ENCODE measurements around the gene TAF3.

TAF3 gene

DNA sequence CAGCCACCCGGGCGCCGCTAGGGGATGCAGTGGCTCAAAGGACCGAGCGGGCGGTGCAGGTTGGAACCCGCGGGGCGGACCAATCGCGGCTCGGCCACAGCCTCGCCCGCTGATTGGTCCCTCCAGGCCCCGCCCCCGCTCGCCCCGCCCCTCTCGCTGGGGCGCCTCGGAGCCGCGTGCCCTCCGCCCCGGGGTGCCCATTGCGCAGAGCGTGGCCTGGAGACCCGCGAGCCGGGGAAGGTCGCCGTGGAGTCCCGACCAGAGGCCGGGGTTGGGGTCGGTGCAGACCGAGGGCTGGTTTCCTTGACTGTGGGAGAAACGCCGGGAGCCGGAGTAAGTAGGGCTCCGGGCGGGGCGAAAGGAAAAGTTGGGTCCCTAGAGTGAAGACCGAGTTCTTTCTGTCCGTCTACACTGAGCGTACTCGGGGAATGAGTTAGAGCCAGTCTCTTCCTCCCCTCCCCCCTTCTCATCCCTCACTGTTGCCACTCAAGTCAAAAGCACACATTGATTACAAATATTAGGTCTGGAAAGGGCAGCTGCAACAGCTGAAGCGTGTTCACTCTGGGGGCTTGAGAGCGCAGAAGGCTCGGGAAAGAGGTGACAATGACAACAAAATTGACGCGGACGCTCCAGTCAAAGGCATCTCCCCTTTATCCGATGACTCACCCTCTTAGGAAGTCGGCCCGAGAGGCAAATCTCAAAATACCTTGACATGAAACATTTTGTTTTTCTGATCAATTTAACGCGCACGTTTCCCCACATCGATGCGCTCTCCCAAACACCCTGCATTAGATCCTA lies 235.3 kb downstream of the TAF3 start:
- peak overlapping the region; percentile 92 for H3K27ac ChIP-seq
- DNase-seq (ENCODE audit: low read depth, low spot score), result peak; percentile 57

DNA sequence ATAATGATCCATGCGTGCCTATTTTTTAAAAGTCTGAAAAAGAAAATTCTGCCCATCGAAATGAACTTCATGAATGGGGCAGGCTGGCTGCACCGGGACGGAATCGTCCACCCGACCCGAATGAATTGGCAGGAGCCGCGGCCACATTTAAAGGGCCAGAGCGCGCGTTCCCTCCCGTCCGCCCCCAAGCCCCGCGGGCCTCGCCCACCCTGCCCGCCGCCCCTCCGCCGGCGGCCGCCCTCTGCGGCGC lies 235.9 kb downstream of the TAF3 start:
- peak overlapping the region; percentile 92 for H3K27ac ChIP-seq
- no peak for DNase-seq (ENCODE audit: low read depth, low spot score)

GRCh38 chr10:8054494-8055407 lies 236.4 kb downstream of the TAF3 start, which contains the start of gene GATA3:
Gene GATA3 (plus strand): TSS chr10:8054688. CDS start chr10:8055656, 968 bp downstream.
- peak within 1 kb of the TSS; percentile 92 for H3K27ac ChIP-seq
- DNase-seq (ENCODE audit: low read depth, low spot score), result peak; percentile 82

DNA sequence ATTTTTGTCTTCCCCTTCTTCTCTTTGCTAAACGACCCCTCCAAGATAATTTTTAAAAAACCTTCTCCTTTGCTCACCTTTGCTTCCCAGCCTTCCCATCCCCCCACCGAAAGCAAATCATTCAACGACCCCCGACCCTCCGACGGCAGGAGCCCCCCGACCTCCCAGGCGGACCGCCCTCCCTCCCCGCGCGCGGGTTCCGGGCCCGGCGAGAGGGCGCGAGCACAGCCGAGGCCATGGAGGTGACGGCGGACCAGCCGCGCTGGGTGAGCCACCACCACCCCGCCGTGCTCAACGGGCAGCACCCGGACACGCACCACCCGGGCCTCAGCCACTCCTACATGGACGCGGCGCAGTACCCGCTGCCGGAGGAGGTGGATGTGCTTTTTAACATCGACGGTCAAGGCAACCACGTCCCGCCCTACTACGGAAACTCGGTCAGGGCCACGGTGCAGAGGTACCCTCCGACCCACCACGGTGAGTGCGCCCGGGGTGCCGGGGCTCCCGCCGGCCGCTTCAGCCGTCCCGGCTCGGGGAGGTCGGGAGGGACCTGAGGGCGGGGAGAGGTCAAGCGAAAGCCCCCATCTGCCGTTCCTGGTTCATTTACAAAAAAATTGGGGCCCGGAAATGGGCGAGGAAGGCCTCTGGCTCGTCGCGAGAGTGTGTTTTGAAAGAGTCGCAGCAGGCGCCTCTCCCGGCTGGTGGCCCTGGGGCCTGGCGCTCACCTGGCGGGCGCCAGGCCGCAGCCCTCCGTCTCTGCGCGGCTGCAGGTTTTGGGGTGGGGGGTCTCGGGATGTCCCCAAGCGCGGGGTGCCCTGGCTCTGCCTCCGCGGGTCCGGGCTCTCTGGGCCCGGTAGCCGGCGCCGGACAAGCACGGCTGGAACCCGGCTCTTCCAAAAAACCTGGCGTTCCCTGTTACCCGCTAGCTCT lies 237.4 kb downstream of the TAF3 start:
- peak overlapping the region; percentile 92 for H3K27ac ChIP-seq
- no peak for DNase-seq (ENCODE audit: low read depth, low spot score)

DNA sequence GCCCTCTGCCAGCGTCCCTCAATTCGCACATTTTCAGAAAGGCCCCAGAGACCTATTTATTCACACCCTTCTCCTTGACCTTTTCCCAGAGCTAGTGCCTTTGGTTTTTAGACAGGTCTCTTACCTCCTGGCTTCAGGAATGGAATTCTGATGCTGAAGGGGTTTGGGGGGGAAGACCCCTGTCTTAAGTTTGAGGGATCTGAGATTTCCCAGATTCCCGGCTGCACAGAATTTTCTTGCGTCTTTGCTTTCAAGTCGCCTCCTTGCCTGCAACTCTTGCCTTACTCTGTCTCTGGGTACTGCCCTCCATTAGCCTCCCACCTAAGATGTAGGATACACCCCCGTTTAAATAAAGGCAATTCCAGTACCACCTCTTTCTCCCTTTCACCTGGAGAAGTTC lies 238.1 kb downstream of the TAF3 start:
- DNase-seq (ENCODE audit: low read depth, low spot score), result no peak
- peak overlapping the region; percentile 92 for H3K27ac ChIP-seq

- peak overlapping the region; percentile 92 for H3K27ac ChIP-seq
These were observed 238.6 kb downstream of the TAF3 start for GRCh38 chr10:8056871-8057331.

GRCh38 chr10:8057636-8058273 lies 239.4 kb downstream of the TAF3 start:
- peak overlapping the region; percentile 92 for H3K27ac ChIP-seq
- DNase-seq (ENCODE audit: low read depth, low spot score), result no peak

More at GRCh38 chr10:8056871-8057331, 238.6 kb downstream of the TAF3 start:
- no peak for DNase-seq (ENCODE audit: low read depth, low spot score)

DNA sequence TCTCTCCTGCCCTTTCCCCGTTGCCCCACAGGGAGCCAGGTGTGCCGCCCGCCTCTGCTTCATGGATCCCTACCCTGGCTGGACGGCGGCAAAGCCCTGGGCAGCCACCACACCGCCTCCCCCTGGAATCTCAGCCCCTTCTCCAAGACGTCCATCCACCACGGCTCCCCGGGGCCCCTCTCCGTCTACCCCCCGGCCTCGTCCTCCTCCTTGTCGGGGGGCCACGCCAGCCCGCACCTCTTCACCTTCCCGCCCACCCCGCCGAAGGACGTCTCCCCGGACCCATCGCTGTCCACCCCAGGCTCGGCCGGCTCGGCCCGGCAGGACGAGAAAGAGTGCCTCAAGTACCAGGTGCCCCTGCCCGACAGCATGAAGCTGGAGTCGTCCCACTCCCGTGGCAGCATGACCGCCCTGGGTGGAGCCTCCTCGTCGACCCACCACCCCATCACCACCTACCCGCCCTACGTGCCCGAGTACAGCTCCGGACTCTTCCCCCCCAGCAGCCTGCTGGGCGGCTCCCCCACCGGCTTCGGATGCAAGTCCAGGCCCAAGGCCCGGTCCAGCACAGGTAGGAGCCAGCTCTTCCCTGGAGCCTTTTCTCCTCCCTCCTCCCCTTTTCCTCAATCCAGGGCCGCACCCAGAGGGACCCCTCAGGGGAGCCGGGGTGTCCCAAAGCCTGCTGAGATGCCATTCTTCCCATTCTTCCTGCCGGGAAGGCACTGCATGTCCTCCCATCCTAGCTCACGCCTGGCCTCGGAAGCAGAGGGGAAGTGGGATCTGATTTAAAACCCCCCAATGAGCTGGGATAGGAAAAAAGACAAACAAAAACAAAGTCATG lies 240.2 kb downstream of the TAF3 start:
- DNase-seq (ENCODE audit: low read depth, low spot score), result no peak
- peak overlapping the region; percentile 92 for H3K27ac ChIP-seq

GRCh38 chr10:8059191-8059936 lies 241.1 kb downstream of the TAF3 start:
- H3K27ac ChIP-seq, result peak overlapping the region; percentile 92
- DNase-seq (ENCODE audit: low read depth, low spot score), result no peak

GRCh38 chr10:8060010-8060703 lies 241.9 kb downstream of the TAF3 start:
- DNase-seq (ENCODE audit: low read depth, low spot score), result no peak
- H3K27ac ChIP-seq, result peak overlapping the region; percentile 92

DNA sequence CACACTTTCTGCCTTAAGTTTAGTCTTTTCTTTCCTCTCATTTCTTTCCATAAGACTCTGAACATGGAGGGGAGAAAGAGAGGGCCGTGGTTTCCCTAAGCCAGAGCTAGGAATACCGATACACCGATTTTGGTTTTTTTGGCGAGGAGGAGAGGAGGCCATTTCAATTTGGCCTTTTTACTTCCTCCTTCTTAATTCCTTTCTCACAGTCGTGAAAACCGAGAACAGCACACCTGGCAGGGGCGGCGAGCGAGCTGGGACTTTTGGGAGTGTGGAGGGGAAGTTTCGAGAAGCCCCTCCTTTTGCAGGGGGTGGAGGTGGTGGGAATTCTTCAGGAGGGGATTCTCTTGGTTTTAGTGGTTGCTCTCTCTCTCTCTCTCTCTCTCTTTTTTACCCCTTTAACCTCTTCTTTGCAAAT lies 242.4 kb downstream of the TAF3 start:
- DNase-seq (ENCODE audit: low read depth, low spot score), result no peak
- H3K27ac ChIP-seq, result peak overlapping the region; percentile 92

- H3K27ac ChIP-seq, result peak overlapping the region; percentile 92
- no peak for DNase-seq (ENCODE audit: low read depth, low spot score)
These were observed 243.2 kb downstream of the TAF3 start for GRCh38 chr10:8061274-8062211.

DNA sequence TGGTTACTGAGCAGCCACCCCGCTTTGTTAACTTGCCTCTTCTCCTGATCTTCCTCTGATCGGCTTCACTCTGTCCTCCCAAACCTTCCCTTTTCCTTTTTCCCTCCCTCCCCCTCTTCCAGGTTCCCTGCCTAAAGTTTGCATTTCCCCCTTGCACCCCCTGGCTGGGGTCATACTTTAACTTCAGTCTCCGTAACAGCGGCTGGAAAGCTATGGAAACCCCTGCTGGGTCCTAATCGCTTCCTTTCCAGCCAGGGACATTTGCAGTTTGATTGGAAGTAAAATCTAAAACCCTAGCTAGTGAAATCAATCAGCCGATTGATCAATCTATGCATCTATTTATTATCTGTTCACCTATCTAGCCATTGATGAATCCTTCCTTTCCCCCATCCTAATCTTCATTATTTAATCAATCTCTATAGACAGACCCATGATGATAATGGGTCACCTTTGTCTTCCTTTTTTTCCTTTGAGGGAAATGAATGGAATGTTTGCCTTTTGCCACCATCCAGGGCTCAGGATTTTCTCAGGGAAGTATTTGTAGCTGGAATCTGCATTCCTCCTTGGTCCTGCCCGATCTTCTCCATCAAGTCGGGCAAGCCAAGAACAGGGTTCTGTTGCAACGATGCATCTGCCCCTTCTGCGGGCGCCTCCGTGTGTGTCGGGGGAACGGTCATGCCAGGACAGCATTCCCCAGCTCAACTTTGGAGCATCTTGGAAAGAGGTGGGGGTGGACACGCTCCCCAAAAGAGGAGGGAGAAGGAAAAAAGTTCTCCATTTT lies 245.0 kb downstream of the TAF3 start:
- no peak for DNase-seq (ENCODE audit: low read depth, low spot score)
- no peak overlapping the region for H3K27ac ChIP-seq

- DNase-seq (ENCODE audit: low read depth, low spot score), result no peak
- no peak overlapping the region for H3K27ac ChIP-seq
These were observed 245.6 kb downstream of the TAF3 start for GRCh38 chr10:8063935-8064334.

GRCh38 chr10:8064436-8064835 lies 246.1 kb downstream of the TAF3 start:
- DNase-seq (ENCODE audit: low read depth, low spot score), result no peak
- no peak overlapping the region for H3K27ac ChIP-seq

GRCh38 chr10:8065651-8066050 lies 247.3 kb downstream of the TAF3 start:
- peak; percentile 41 for DNase-seq (ENCODE audit: low read depth, low spot score)
- no peak overlapping the region for H3K27ac ChIP-seq
